HG03108 (cell line): Measurements from ENCODE around the gene MAN1B1.
A peak's percentile ranks its signal among the peaks of the same experiment; 100 is the strongest.
"Not testable (repeated sequence)": the region's sequence is repeated elsewhere in the genome, so short reads cannot be mapped to it uniquely, and the experiment has no call there.

Experiments
- ATAC-seq: cut with Tn5 transposase; IDR thresholded peaks from one replicate; pipeline ENCODE4 v1.9.1; 2021; ENCODE audit warnings: moderate library complexity; ENCODE audit not compliant: unreplicated experiment

Gene MAN1B1

GRCh38 chr9:137110147-137110910 is 23.5 kb downstream of the MAN1B1 start:
- no peak for ATAC-seq

DNA sequence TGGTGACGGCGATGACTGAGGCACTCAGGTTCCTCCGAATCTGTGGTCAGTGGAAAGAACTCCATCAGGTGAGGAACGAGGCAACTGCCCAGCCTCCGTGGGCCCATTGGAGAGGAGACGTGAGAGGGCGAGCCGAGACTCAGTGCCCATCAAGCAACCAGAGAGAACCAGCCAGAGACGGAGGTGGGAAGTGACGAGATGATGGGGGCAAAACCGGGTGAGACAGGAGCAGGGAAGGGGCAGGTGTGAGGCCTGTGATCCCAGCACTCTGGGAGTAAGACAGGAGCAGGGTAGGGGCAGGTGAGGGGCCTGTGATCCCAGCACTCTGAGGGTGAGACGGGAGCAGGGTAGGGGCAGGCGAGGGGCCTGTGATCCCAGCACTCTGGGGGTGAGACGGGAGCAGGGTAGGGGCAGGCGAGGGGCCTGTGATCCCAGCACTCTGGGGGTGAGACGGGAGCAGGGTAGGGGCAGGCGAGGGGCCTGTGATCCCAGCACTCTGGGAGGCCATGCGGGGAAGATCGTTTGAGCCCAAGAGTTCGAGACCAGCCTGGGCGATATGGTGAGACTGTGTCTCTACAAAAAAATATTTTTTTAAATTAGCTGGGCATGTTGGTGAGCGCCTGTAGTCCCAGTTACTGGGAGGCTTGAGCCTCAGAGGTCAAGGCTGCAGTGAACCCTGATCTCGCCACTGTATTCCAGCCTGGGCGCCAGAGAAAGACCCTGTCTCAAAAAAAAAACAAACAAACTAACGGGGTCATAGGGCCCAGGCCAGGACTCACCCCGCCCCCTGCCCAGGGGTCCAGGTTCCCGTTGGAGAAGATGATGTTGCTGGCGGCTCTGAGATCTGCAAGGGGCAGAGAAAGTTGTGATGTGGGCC is 24.4 kb downstream of the MAN1B1 start:
- ATAC-seq = no peak

GRCh38 chr9:137111788-137112563 is 25.2 kb downstream of the MAN1B1 start:
- ATAC-seq = no peak

DNA sequence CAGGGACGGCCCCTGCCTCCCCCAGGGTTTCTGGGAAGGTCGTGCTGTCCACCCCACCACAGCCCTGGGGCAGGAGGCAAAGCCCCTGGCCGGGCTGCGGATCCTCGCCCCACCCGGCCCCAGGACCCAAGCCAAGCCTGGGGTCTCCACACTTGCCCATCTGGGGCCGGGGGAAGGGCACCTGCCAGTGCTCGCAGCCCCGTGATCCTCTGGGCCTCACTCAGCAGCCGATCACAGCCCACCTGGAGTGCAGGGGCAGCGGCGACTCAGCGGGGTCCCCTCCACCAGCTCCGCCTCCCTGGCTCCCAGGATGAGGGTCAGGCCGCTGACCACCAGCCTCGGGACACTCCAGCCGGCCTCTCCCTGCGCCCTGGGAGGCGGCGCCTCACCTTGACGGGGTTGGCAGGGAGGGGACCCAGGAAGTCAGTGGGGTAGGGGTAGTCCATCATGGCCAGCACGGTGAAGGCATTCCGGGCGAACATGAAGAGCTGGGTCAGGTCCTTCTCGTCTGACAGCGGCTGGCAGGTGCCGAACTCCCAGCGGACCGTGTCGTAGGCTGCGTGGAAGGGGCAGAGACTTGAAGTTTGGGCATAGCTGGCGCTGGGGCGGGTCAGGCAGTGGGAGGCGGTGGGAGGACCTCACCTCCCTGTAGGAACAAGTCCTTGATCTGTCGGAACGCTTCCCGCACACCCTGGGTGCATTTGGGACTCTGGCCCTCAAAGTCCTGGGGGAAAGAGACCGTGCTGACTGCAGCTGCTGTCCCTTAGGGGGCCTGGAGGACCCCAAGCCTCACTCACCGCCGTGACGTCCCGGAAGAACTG is 26.0 kb downstream of the MAN1B1 start:
- no peak for ATAC-seq

DNA sequence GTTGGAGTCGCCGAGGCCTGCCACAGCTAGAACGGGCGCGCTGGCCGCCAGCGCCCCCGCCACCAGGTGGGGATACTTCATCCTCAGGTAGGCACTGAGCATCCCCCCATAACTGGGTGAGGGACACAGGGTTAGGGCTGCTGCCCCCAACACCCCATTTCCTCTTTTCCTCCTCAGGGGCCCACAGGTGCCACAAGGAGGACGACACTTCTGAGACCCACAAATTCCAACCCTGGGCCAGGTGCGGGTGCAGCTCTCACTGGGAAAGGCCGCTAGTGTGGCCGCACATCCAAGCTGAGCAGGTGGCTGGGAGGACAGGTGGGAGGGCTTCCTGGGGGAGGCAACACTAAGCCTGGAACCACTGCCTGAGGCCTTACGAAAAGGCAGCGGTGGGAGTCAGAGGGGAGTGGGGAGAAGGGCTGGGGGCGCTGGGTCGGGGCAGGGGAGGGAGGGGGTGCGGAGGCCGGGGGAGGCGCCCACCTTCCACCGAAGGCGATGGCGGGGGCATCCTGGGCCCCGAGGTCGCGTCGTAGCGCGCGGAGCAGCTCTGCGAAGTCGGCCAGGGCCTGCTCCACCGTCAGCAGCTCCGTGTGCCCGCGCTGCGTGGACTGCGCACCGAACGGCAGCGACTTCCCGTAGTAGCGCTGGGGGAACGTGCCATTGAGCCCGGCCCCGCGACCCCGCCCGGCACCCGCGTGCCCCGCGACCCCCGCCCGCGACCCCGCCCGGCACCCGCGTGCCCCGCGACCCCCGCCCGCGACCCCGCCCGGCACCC is 26.8 kb downstream of the MAN1B1 start:
- ATAC-seq = no peak

- ATAC-seq = peak; percentile 17
Observed at GRCh38 chr9:137114220-137114612, 27.4 kb downstream of the MAN1B1 start.

- ATAC-seq = peak; percentile 64
Observed at GRCh38 chr9:137114613-137115393, 28.0 kb downstream of the MAN1B1 start, which contains the start of gene DPP7. Gene DPP7 (minus strand): TSS chr9:137114733. CDS start chr9:137114713, 20 bp downstream.

DNA sequence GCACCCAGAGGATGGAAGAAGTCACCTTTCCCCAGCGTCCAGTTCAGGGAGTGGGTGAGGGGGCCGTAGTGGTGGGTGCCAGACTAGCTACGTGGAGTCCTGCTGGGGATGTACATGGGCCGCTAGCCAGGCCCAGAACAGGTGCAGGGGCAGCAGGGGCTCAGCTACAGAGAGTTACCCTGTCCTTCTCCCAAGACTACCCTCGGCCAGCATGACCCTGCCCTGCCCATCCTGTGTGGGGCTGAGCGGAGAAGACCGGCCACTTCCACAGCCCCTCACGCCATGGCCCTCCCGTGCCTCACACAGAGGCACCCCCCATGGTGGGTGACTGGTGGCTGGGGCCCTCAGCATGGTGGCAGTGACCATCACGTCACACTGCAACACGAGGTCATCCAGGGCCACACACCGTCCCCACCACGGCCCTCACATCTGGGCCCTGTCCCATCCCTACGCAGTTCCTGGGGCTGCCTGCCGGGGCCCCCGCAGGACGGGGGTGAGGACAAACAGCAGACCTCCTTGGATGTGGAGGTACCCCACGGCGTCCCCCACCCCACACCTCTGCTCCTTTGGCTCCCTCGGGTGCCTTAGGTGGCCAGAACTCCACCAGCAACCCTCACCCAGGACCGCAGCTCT is 28.7 kb downstream of the MAN1B1 start:
- ATAC-seq = no peak

- ATAC-seq = no peak
Observed at GRCh38 chr9:137116027-137116507, 29.3 kb downstream of the MAN1B1 start.

- no peak for ATAC-seq
Observed at GRCh38 chr9:137116728-137117127, 29.9 kb downstream of the MAN1B1 start.

DNA sequence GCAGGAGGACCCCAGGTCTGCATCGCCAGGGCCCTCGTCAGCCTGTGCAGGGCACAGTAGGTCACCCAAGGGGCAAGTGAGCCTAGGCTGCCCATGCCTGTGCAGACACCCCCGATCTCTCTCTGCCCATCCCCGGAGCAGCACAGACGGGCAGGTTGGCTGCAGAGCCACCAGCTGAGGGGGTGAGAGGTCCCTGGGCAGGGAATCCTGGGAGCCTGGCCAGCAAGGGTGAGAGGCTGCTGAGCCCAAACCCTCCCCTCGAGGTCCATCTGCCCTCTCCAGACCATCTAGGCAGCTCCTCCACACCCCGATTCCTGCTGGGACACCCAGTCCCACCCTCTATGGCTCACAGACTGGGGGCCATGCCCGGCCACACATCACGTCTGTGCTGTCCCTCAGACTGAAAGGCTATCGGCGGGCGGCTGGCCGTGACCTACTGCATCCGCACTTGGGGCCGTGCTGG is 30.5 kb downstream of the MAN1B1 start:
- ATAC-seq = no peak

DNA sequence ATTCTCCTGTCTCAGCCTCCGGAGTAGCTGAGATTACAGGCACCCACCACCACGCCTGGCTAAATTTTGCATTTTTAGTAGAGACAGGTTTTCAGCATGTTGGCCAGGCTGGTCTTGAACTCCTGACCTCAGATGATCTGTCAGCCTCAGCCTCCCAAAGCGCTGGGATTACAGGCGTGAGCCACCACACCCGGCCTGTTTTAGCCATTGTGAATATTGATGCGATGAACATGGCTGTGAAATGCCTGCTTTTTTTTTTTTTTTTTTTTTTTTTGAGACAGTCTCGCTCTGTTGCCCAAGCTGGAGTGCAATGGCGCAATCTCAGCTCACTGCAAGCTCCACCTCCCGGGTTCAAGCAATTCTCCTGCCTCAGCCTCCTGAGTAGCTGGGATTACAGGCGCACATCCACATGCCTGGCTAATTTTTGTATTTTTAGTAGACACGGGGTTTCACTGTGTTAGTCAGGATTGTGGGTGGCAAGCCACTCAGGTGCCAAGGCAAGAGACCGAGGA is 31.4 kb downstream of the MAN1B1 start:
- not testable (repeated sequence) for ATAC-seq

- not testable (repeated sequence) for ATAC-seq
Observed at GRCh38 chr9:137121927-137122795, 35.4 kb downstream of the MAN1B1 start.

GRCh38 chr9:137122796-137123467 is 36.1 kb downstream of the MAN1B1 start:
- ATAC-seq = not testable (repeated sequence)

DNA sequence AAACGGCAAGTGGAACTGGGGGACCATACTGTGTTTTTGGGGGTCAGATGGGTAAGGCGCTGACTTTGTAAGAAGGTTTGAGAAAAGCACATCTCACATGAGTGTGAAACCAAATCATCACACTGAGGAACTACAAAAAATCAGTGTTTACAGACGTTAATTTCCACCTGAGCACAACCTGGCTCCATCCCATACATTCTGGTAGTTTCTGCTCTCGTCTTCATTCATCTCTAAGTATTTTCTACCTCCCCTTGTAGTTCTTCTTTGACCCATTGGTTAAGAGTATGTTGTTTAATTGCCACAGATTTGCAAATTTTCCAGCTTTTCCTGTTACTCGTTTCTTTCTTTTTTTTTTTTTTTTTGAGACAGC is 36.7 kb downstream of the MAN1B1 start:
- peak; percentile 40 for ATAC-seq

- ATAC-seq = not testable (repeated sequence)
Observed at GRCh38 chr9:137123952-137124462, 37.2 kb downstream of the MAN1B1 start.
